Kidney (tissue), 14 donors: ENCODE data around the gene SQSTM1. TPM values are rescaled to one million over a fixed set of nuclear protein-coding genes. Genes with fewer than 3 reads are reported as not detected.

Experiments used
- DNase-seq, 5 donors: peaks; one replicate each; pipeline ENCODE4 v3.0.0-alpha.2; 2013 to 2020
- FAIRE-seq: peaks from 2 replicates; lab custom pipeline; 2012; peaks lifted over from hg19 to GRCh38; lab: Jason Lieb, UNC
- H3K27ac ChIP-seq, 2 donors: one replicate each; pipeline ENCODE4 v1.7.0; 2013; ENCODE audit warnings: low read depth in 2 of 2, low read length in 2 of 2, inconsistent platforms in 1 of 2
- H3K27me3 ChIP-seq: one replicate; pipeline ENCODE4 v1.7.1; 2013; ENCODE audit warnings: low read length, inconsistent platforms; ENCODE audit not compliant: control insufficient read depth, insufficient read depth
- H3K36me3 ChIP-seq, 3 donors: one replicate each; pipeline versions ENCODE4 v1.7.0 to v1.7.1; 2013; ENCODE audit warnings: low read length in 3 of 3, control low read depth in 1 of 3, inconsistent platforms in 1 of 3; ENCODE audit not compliant: insufficient read depth in 3 of 3, control insufficient read depth in 2 of 3
- H3K4me1 ChIP-seq, 3 donors: one replicate each; pipeline versions ENCODE4 v1.7.0 to v1.7.1; 2013; ENCODE audit warnings: low read length in 3 of 3, inconsistent platforms in 1 of 3, low read depth in 1 of 3; ENCODE audit not compliant: control insufficient read depth in 2 of 3, insufficient read depth in 2 of 3
- H3K4me3 ChIP-seq, 3 donors: one replicate each; pipeline versions ENCODE4 v1.7.0 to v1.8.1; 2013; ENCODE audit warnings: low read length in 3 of 3, control low read depth in 1 of 3, inconsistent platforms in 1 of 3
- H3K9ac ChIP-seq, 3 donors: one replicate each; pipeline versions ENCODE4 v1.7.0 to v1.7.1; 2013; ENCODE audit warnings: low read length in 3 of 3, control low read depth in 1 of 3, inconsistent platforms in 1 of 3
- H3K9me3 ChIP-seq, 3 donors: one replicate each; pipeline versions ENCODE4 v1.7.0 to v1.7.1; 2013; ENCODE audit warnings: low read length in 3 of 3, control low read depth in 1 of 3, inconsistent platforms in 1 of 3; ENCODE audit not compliant: control insufficient read depth in 2 of 3, insufficient read depth in 1 of 3
- intact Hi-C: fragments of 100-400 bp; cut with DNase I; formaldehyde crosslinking; loops from one replicate; pipeline ENCODE4 v1.11.1; 2022
- polyA plus RNA-seq: library from polyadenylated mRNA; stranded (reverse); fragments of 350-450 nt; fragmentation: Illumina TruSeq; extraction: RNeasy Lipid Tissue Mini Kit (QIAGEN cat#74804); gene quantifications from one replicate; pipeline ENCODE4 v1.2.3, GENCODE V29; 2014; ENCODE audit warnings: low read depth, low replicate concordance; ENCODE audit not compliant: insufficient read depth
- total RNA-seq: library from RNA; stranded (reverse); fragmentation: NEBNext Ultra II Directional; extraction: Animal tissue kit (Norgen Biotek cat#: 25700); gene quantifications from one replicate; pipeline ENCODE4 v1.2.1, GENCODE V29; 2021
- TF ChIP-seq, protein P1 (sequence below): IDR thresholded peaks from 3 replicates; pipeline ENCODE4 v1.5.1; 2012; ENCODE audit warnings: mild to moderate bottlenecking, moderate library complexity, borderline replicate concordance; ENCODE audit not compliant: insufficient read depth; ENCODE audit errors: extremely low read depth
- donor health status: control.
- donor health status: control.
- donor health status: control.
- donor health status: control.
- donor health status: control.
- donor health status: DM: yes; HTN: yes; CAD: no.
- donor health status: Normal renal cell carcinoma (clear cell type).

Gene SQSTM1
- total and polyA plus RNA-seq, 2 donors from 2014 or later, result 249 to 309 TPM

DNA sequence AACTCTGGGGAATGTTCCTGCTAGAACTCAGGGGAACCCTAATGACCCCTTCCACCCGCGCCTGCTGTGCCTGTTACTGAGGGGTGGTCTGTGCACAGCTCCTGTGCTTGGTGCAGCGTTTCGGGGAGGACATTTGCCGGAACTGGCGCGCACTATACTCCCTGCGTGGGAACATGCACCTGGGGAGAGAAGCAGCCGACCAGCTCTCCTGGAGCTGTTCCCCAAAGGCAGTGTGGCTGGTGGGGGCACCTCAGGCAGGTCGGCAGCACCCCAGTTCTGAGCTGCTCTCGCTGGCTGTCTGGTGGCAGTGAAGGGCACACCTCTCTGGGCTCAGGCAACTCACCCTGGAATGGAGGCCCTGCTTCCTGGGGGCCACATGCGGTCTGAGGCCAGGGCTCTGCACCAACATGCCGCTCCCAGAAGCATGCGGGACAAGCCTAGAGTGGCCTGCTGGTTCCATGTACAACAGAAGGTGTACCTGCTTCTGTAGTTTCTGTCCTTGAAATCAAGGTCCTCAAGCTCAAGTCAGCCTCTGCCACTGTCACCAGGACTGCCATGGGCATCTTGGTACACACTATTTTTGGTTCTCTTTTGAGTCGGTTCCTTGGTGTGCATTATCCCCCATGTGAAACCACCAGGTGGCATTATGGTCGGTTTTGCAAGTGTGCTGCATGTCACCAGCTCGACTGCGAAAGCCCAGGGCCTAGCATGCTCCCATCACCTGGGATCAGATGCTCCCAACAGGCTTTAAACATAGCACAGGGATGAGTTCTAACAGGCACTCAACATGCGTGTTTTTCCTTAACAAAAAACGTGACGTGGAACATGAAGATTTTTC, 45.8 kb downstream of the SQSTM1 start:
- no peak overlapping the region for H3K27ac ChIP-seq
- H3K4me1 ChIP-seq, result peaks cover 0 to 2% (median 0%) of the 10 kb centered on the region in 3 donors
- no peak overlapping the region for H3K4me3 ChIP-seq
- H3K36me3 ChIP-seq, result peaks cover 2 to 17% (median 8%) of the 10 kb centered on the region in 3 donors
- intact Hi-C loops, result no loop called here
- no peaks in the 10 kb centered on the region for H3K27me3 ChIP-seq
- H3K9me3 ChIP-seq, result no peaks in the 10 kb centered on the region
- DNase-seq, result no peak
- H3K9ac ChIP-seq, result no peak overlapping the region
- no peak for FAIRE-seq
- TF ChIP-seq, protein P1, sequence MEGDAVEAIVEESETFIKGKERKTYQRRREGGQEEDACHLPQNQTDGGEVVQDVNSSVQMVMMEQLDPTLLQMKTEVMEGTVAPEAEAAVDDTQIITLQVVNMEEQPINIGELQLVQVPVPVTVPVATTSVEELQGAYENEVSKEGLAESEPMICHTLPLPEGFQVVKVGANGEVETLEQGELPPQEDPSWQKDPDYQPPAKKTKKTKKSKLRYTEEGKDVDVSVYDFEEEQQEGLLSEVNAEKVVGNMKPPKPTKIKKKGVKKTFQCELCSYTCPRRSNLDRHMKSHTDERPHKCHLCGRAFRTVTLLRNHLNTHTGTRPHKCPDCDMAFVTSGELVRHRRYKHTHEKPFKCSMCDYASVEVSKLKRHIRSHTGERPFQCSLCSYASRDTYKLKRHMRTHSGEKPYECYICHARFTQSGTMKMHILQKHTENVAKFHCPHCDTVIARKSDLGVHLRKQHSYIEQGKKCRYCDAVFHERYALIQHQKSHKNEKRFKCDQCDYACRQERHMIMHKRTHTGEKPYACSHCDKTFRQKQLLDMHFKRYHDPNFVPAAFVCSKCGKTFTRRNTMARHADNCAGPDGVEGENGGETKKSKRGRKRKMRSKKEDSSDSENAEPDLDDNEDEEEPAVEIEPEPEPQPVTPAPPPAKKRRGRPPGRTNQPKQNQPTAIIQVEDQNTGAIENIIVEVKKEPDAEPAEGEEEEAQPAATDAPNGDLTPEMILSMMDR, result no peak

DNA sequence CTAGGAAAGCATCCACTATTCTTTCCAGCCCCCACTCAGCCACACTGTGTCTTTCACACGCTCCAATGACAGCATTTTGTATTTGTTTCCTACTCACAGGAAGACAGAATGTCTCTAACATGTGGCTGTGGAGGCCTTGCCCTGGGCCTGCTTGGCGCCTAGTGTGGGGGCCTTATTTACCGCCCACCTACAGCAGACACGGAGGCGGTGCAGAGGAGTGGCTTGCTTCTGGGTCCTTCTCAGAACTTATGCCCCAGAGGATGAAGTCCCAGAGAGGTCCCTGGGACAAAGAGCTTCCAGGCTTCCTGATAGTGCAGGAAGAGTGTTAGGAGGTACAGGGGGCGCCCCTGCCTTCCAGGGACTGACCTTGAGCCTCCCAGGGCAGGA, 46.4 kb downstream of the SQSTM1 start:
- Histone ChIP-seq H3K9ac (no peak overlapping the region), H3K4me3 (no peak overlapping the region), H3K9me3 (no peaks in the 10 kb centered on the region), H3K27me3 (no peaks in the 10 kb centered on the region), H3K4me1 (peaks cover 0 to 2% (median 0%) of the 10 kb centered on the region in 3 donors), H3K36me3 (peaks cover 2 to 16% (median 8%) of the 10 kb centered on the region in 3 donors), H3K27ac (no peak overlapping the region)
- intact Hi-C loops, result no loop called here
- DNase-seq, result no peak
- TF ChIP-seq, protein P1, result no peak
- FAIRE-seq, result no peak

DNA sequence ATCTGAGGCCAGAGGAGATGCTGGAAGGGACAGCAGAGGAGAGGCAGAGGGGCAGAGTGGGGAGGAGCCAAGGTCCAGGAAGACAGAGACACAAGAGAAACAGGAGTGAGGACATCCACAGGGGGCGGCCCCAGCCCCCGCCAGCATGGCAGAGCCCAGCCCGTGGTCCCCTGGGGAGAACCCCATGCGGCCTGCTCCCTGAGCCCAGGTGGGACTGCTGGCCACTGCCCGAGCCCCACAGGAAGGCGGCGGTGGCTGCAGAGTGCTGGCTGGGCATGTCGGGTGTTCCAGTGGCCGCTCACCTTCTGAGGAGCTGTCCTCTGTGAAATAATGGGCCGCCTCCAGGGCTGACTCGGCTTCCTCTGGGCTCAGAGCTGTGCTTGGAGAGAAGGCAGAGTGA, 46.8 kb downstream of the SQSTM1 start:
- intact Hi-C loops, result no loop called here
- FAIRE-seq (no peak), DNase-seq (peak in 1 of 5 donors; percentile 69)
- Histone ChIP-seq H3K27me3 (no peaks in the 10 kb centered on the region), H3K4me3 (no peak overlapping the region), H3K9ac (no peak overlapping the region), H3K4me1 (peaks cover 0 to 2% (median 0%) of the 10 kb centered on the region in 3 donors), H3K9me3 (no peaks in the 10 kb centered on the region), H3K27ac (no peak overlapping the region), H3K36me3 (peaks cover 2 to 15% (median 7%) of the 10 kb centered on the region in 3 donors)
- TF ChIP-seq, protein P1, result no peak
